C4-2B (cell line): ENCODE results near the gene ARID5B.

Experiments used
- H3K27ac ChIP-seq: fragments of 450-650 bp; 2 replicates; pipeline ENCODE4 v1.5.1; 2017
- CTCF ChIP-seq: fragments of 450-650 bp; conservative IDR thresholded peaks from 2 replicates; pipeline ENCODE4 v1.5.1; 2017; ENCODE audit warnings: mild to moderate bottlenecking
- ZFX ChIP-seq: fragments of 450-650 bp; IDR thresholded peaks from 2 replicates; pipeline ENCODE4 v1.6.1; 2017

The ARID5B gene

GRCh38 chr10:62040881-62041280 is 139.4 kb downstream of the ARID5B start:
- H3K27ac ChIP-seq: no peak overlapping the region

GRCh38 chr10:62043421-62044021 is 142.0 kb downstream of the ARID5B start:
- no peak for TF ChIP-seq ZFX
- no peak for TF ChIP-seq CTCF
- H3K27ac ChIP-seq: no peak overlapping the region

More at GRCh38 chr10:62040881-62041280, 139.4 kb downstream of the ARID5B start:
- TF ChIP-seq CTCF (no peak), ZFX (no peak)

- no peak overlapping the region for H3K27ac ChIP-seq
- TF ChIP-seq CTCF (no peak), ZFX (no peak)
These were observed 143.1 kb downstream of the ARID5B start for GRCh38 chr10:62044566-62044965.

GRCh38 chr10:62045765-62046521 is 144.4 kb downstream of the ARID5B start:
- TF ChIP-seq ZFX: no peak
- no peak for TF ChIP-seq CTCF
- H3K27ac ChIP-seq: no peak overlapping the region

- TF ChIP-seq ZFX: no peak
- no peak for TF ChIP-seq CTCF
- no peak overlapping the region for H3K27ac ChIP-seq
These were observed 145.2 kb downstream of the ARID5B start for GRCh38 chr10:62046522-62047227.

GRCh38 chr10:62047228-62047892 is 145.9 kb downstream of the ARID5B start:
- no peak overlapping the region for H3K27ac ChIP-seq
- TF ChIP-seq CTCF: no peak
- no peak for TF ChIP-seq ZFX
